HepG2 (cell line): ENCODE results near the gene PARVB. TPM values are rescaled to one million over a fixed set of nuclear protein-coding genes. Genes with fewer than 3 reads are reported as not detected.

Experiments
- ATAC-seq: fragments of 200-7000 bp; cut with Tn5 transposase; 3 replicates; pipeline ENCODE4 v1.9.1; 2020; ENCODE audit warnings: mild to moderate bottlenecking, moderate library complexity
- BruUV-seq: library from RNA; stranded (reverse); fragments of 400-500 nt; replicated peaks from 2 replicates; lab custom pipeline; 2021; lab: Mats Ljungman, UMichigan
- CTCF ChIA-PET: fragments of 300-600 bp; formaldehyde crosslinking; extraction: SDS; loops from one replicate; lab custom pipeline; 2021; ENCODE audit warnings: low total read pairs, inconsistent platforms, low intra/inter-chr PET ratio; lab: Yijun Ruan, JAX
- POLR2A ChIA-PET: fragments of 350-600 bp; sonication (Branson Sonifier 250); formaldehyde crosslinking; loops from one replicate; lab custom pipeline; 2020; ENCODE audit warnings: antibody characterized with exemption, inconsistent platforms; lab: Yijun Ruan, JAX
- DNase-seq: peaks from one replicate; pipeline ENCODE4 v3.0.0-alpha.2; 2015; ENCODE audit warnings: low spot score
- FAIRE-seq: peaks from 3 replicates; lab custom pipeline; 2011; peaks lifted over from hg19 to GRCh38; lab: Jason Lieb, UNC
- H2AFZ ChIP-seq: one replicate; pipeline ENCODE4 v1.6.1; 2011; ENCODE audit warnings: low read length, inconsistent platforms
- H3K27ac ChIP-seq: fragments of 300-600 bp; 3 replicates; pipeline ENCODE4 v1.8.0; 2011; ENCODE audit warnings: mixed run types, mild to moderate bottlenecking, mixed read lengths, low read length, inconsistent platforms; ENCODE audit not compliant: insufficient read depth; ENCODE audit errors: extremely low read length
- H3K27me3 ChIP-seq, 2 experiments: fragments of 200-600 bp in 1 of 2; 2 replicates in 1 of 2; 3 replicates in 1 of 2; pipeline versions ENCODE4 v1.6.0 to v1.8.0; 2011; ENCODE audit warnings: low read length in 2 of 2, mild to moderate bottlenecking in 2 of 2, moderate library complexity in 2 of 2, inconsistent platforms in 1 of 2; ENCODE audit not compliant: insufficient read depth in 2 of 2, control insufficient read depth in 1 of 2
- H3K36me3 ChIP-seq, 2 experiments: fragments of 200-600 bp in 1 of 2; replicated peaks in 1 of 2; 2 replicates in 1 of 2; 3 replicates in 1 of 2; pipeline versions ENCODE4 v1.5.1 to v1.8.0; 2011; ENCODE audit warnings: low read length in 2 of 2, inconsistent platforms in 1 of 2; ENCODE audit not compliant: insufficient read depth in 2 of 2, control insufficient read depth in 1 of 2
- H3K4me1 ChIP-seq: 2 replicates; pipeline ENCODE4 v1.5.1; 2012; ENCODE audit warnings: low read length, inconsistent platforms; ENCODE audit not compliant: insufficient read depth
- H3K4me2 ChIP-seq: 2 replicates; pipeline ENCODE4 v1.6.0; 2011; ENCODE audit warnings: low read depth, low read length, inconsistent platforms
- H3K4me3 ChIP-seq, 3 experiments: fragments of 200-600 bp in 1 of 3; sonication (generic), shearing (Covaris generic) in 1 of 3; replicated peaks in 1 of 3; 2 replicates each; pipeline ENCODE4 v1.5.1; 2011 to 2016; ENCODE audit warnings: low read length in 3 of 3, inconsistent platforms in 2 of 3, low read depth in 2 of 3, mild to moderate bottlenecking in 2 of 3, control low read depth in 1 of 3, mixed read lengths in 1 of 3; ENCODE audit not compliant: insufficient read depth in 1 of 3
- H3K79me2 ChIP-seq: one replicate; pipeline ENCODE4 v1.6.1; 2011; ENCODE audit warnings: low read length, inconsistent platforms; ENCODE audit not compliant: insufficient read depth
- H3K9ac ChIP-seq: 2 replicates; pipeline ENCODE4 v1.6.0; 2011; ENCODE audit warnings: mild to moderate bottlenecking, low read depth, low read length, inconsistent platforms; ENCODE audit not compliant: insufficient read depth
- H3K9me3 ChIP-seq: 2 replicates; pipeline ENCODE4 v1.5.1; 2012; ENCODE audit warnings: mild to moderate bottlenecking, low read length
- H4K20me1 ChIP-seq: 2 replicates; pipeline ENCODE4 v1.6.0; 2011; ENCODE audit warnings: inconsistent platforms, mild to moderate bottlenecking, low read length, moderate library complexity; ENCODE audit not compliant: insufficient read depth
- KLF12 ChIP-seq: sonication (generic); formaldehyde crosslinking; IDR thresholded peaks from 2 replicates; pipeline ENCODE4 v1.4.0; 2020; ENCODE audit warnings: missing genetic modification reagents, borderline replicate concordance
- MAX ChIP-seq: IDR thresholded peaks from 2 replicates; pipeline ENCODE4 v1.6.1; 2012; ENCODE audit warnings: inconsistent platforms
- MED1 ChIP-seq: sonication (generic); formaldehyde crosslinking; IDR thresholded peaks from 2 replicates; pipeline ENCODE4 v1.4.0; 2020; ENCODE audit warnings: missing genetic modification reagents
- MXD3 ChIP-seq: IDR thresholded peaks from 2 replicates; pipeline ENCODE4 v1.6.1; 2016; ENCODE audit warnings: mild to moderate bottlenecking, missing biosample characterization, missing genetic modification reagents
- NR2F2 ChIP-seq: IDR thresholded peaks from 2 replicates; pipeline ENCODE4 v1.6.1; 2012; ENCODE audit warnings: low read depth, inconsistent platforms, borderline replicate concordance
- TAF15 ChIP-seq: fragments of 200-400 bp; formaldehyde crosslinking; IDR thresholded peaks from one replicate; pipeline ENCODE4 v1.6.1; 2018; ENCODE audit warnings: mild to moderate bottlenecking, low read depth, low read length; ENCODE audit not compliant: poor library complexity, severe bottlenecking
- ZBTB14 ChIP-seq: sonication (generic); formaldehyde crosslinking; IDR thresholded peaks from 2 replicates; pipeline ENCODE4 v1.4.0; 2020; ENCODE audit warnings: missing genetic modification reagents
- ZNF512B ChIP-seq: sonication (generic); formaldehyde crosslinking; IDR thresholded peaks from 2 replicates; pipeline ENCODE4 v1.5.1; 2020; ENCODE audit warnings: missing genetic modification reagents, mild to moderate bottlenecking, borderline replicate concordance
- ZNF557 ChIP-seq: sonication (generic); formaldehyde crosslinking; IDR thresholded peaks from 2 replicates; pipeline ENCODE4 v1.4.0; 2020; ENCODE audit warnings: missing genetic modification reagents
- ZNF577 ChIP-seq: sonication (generic); formaldehyde crosslinking; IDR thresholded peaks from 2 replicates; pipeline ENCODE4 v1.4.0; 2020; ENCODE audit warnings: mild to moderate bottlenecking, low read depth, missing genetic modification reagents, borderline replicate concordance
- WGBS: methylation state at CpG from one replicate; pipeline ENCODE4 v1.1.6; 2017; ENCODE audit warnings: low lambda C conversion rate; 5-methylcytosine and 5-hydroxymethylcytosine counted together
- in situ Hi-C: cut with HindIII; loops from 2 replicates; pipeline ENCODE4 v1.10.0; 2017; ENCODE audit warnings: low pct_unique_long_range_greater_than_20kb; ENCODE audit not compliant: extremely low pct_ligation_motif_present
- intact Hi-C: fragments of 100-400 bp; cut with micrococcal nuclease; formaldehyde crosslinking; loops from one replicate; pipeline ENCODE4 v1.10.0; 2022; ENCODE audit not compliant: unreplicated experiment
- polyA plus RNA-seq, 8 experiments: library from polyadenylated mRNA; depleted of rRNA in 3 of 8; stranded (reverse) in 7 of 8; unstranded in 1 of 8; fragments of >200 nt; fragmentation: Illumina TruSeq in 4 of 8; extraction: Trizol in 4 of 8; gene quantifications; 2 replicates each; pipeline versions ENCODE4 v1.2.1 to v1.2.3, GENCODE V29; 2011 to 2016; ENCODE audit warnings: low read depth in 4 of 8, missing spikeins in 1 of 8, mixed read lengths in 1 of 8; ENCODE audit not compliant: insufficient read depth in 1 of 8
- total RNA-seq, 5 experiments: library from RNA; depleted of rRNA; stranded (reverse); fragments of >200 nt; fragmentation: Illumina TruSeq; extraction: Trizol; gene quantifications; 2 replicates each; pipeline ENCODE4 v1.2.3, GENCODE V29; 2016; ENCODE audit warnings: low read depth in 1 of 5

The PARVB gene
- total and polyA plus RNA-seq, 2 of the 13 experiments (the other 11 are each of a cell fraction or from before 2014, with no cell fraction given) = 0.11 to 0.15 TPM

- Histone ChIP-seq H3K4me1 (0 out of 2 replicates have a peak, but pooled peaks cover 8% of the 10 kb centered on the region), H3K79me2 (no peaks in the 10 kb centered on the region), H3K4me3 (no peak overlapping the region), H3K9me3 (no peaks in the 10 kb centered on the region), H3K36me3 (no peaks in the 10 kb centered on the region), H3K4me2 (no peak overlapping the region), H2AFZ (no peak overlapping the region), H3K27me3 (peaks cover 0 to 7% of the 10 kb centered on the region in 2 experiments; a peak in 1 of 5 replicates), H4K20me1 (no peaks in the 10 kb centered on the region), H3K27ac (no peak overlapping the region), H3K9ac (no peak overlapping the region)
- FAIRE-seq = no peak
- BruUV-seq = no TSS peak
- TF ChIP-seq KLF12 (CRISPR knock-in tag) = no peak
- no peak for TF ChIP-seq ZBTB14
- no peak for TF ChIP-seq TAF15
- no peak for TF ChIP-seq MXD3
- no peak for TF ChIP-seq ZNF577
- no peak for TF ChIP-seq MED1 (CRISPR knock-in tag)
- no peak for TF ChIP-seq ZNF512B (CRISPR knock-in tag)
- TF ChIP-seq MAX = no peak
- TF ChIP-seq ZNF557 (CRISPR knock-in tag) = no peak
- no peak for TF ChIP-seq NR2F2
- ATAC-seq = no peak
- in situ Hi-C loops = no loop called here
- ChIA-PET CTCF (no interaction called here), POLR2A (no interaction called here)
- DNase-seq = no peak
- WGBS = 7% methylated on average over 8 of the region's 8 CpGs
- intact Hi-C loops = no loop called here
Observed at GRCh38 chr22:44030702-44031082, 6.6 kb downstream of the PARVB start.
